Measurements from ENCODE around the gene UBR3.
"Not testable (repeated sequence)": the region's sequence is repeated elsewhere in the genome, so short reads cannot be mapped to it uniquely, and the experiment has no call there.

Gene UBR3, protein sequence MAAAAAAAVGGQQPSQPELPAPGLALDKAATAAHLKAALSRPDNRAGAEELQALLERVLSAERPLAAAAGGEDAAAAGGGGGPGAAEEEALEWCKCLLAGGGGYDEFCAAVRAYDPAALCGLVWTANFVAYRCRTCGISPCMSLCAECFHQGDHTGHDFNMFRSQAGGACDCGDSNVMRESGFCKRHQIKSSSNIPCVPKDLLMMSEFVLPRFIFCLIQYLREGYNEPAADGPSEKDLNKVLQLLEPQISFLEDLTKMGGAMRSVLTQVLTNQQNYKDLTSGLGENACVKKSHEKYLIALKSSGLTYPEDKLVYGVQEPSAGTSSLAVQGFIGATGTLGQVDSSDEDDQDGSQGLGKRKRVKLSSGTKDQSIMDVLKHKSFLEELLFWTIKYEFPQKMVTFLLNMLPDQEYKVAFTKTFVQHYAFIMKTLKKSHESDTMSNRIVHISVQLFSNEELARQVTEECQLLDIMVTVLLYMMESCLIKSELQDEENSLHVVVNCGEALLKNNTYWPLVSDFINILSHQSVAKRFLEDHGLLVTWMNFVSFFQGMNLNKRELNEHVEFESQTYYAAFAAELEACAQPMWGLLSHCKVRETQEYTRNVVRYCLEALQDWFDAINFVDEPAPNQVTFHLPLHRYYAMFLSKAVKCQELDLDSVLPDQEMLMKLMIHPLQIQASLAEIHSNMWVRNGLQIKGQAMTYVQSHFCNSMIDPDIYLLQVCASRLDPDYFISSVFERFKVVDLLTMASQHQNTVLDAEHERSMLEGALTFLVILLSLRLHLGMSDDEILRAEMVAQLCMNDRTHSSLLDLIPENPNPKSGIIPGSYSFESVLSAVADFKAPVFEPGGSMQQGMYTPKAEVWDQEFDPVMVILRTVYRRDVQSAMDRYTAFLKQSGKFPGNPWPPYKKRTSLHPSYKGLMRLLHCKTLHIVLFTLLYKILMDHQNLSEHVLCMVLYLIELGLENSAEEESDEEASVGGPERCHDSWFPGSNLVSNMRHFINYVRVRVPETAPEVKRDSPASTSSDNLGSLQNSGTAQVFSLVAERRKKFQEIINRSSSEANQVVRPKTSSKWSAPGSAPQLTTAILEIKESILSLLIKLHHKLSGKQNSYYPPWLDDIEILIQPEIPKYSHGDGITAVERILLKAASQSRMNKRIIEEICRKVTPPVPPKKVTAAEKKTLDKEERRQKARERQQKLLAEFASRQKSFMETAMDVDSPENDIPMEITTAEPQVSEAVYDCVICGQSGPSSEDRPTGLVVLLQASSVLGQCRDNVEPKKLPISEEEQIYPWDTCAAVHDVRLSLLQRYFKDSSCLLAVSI (N-terminal part only)

DNA sequence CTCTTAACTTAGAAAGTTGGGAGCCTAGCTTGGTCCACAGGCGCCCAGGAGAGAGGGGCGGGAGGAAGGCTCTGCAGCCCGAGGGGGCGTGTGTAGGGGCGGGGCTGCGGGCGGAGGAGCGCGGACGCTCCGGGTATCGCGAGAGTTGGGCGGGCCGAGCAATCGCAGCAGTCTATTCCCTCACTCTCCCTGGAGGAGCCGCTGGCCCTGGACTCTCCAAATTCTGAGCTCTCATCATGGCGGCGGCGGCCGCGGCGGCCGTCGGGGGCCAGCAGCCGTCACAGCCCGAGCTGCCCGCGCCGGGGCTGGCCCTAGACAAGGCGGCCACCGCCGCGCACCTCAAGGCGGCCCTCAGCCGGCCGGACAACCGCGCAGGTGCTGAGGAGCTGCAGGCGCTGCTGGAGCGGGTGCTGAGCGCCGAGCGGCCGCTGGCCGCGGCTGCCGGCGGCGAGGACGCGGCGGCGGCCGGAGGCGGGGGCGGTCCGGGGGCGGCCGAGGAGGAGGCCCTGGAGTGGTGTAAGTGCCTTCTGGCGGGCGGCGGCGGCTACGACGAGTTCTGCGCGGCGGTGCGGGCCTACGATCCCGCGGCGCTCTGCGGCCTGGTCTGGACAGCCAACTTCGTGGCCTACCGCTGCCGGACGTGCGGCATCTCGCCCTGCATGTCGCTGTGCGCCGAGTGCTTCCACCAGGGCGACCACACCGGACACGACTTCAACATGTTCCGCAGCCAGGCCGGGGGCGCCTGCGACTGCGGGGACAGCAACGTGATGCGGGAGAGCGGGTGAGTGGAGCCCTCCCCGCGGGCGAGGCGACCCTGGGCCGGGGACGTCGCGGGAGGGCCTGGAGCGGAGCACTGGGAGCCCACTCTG is at the start of gene UBR3:
TSS of gene UBR3 (plus strand) at position 183 of the 869 bp plus-strand sequence. CDS start at position 237, 54 bp downstream.
- DNase-seq = peak; percentile 63

- no peak for DNase-seq
Measured at GRCh38 chr2:169778446-169778845, 48.8 kb upstream of the UBR3 start.

- DNase-seq = no peak
Measured at GRCh38 chr2:169781249-169782013, 45.8 kb upstream of the UBR3 start.

DNA sequence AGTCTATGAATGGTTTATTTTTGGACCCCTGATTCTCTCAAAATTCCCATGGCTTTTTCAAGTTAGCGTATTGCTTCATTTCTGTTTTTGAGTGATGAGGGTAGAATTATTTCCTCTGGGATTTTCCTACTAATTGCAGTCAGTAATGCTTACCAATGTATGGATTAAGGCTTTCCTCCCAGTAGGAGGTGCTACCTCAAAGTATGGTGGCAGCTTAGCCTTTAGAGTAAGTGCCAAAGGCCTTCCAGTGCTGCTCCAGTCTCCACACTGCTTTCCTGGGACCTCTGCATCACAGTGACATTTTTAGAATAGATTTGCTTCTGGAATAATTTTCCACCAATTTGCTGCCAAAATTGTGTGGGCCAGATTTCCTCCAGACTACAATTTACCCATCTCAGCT is 44.7 kb upstream of the UBR3 start:
- DNase-seq = no peak

- no peak for DNase-seq
Measured at GRCh38 chr2:169790581-169790980, 36.7 kb upstream of the UBR3 start.

GRCh38 chr2:169795181-169795580 is 32.1 kb upstream of the UBR3 start:
- no peak for DNase-seq

- no peak for DNase-seq
Measured at GRCh38 chr2:169796441-169796840, 30.8 kb upstream of the UBR3 start.

GRCh38 chr2:169797601-169798000 is 29.7 kb upstream of the UBR3 start:
- no peak for DNase-seq

- DNase-seq = no peak
Measured at GRCh38 chr2:169798397-169798717, 28.9 kb upstream of the UBR3 start.

DNA sequence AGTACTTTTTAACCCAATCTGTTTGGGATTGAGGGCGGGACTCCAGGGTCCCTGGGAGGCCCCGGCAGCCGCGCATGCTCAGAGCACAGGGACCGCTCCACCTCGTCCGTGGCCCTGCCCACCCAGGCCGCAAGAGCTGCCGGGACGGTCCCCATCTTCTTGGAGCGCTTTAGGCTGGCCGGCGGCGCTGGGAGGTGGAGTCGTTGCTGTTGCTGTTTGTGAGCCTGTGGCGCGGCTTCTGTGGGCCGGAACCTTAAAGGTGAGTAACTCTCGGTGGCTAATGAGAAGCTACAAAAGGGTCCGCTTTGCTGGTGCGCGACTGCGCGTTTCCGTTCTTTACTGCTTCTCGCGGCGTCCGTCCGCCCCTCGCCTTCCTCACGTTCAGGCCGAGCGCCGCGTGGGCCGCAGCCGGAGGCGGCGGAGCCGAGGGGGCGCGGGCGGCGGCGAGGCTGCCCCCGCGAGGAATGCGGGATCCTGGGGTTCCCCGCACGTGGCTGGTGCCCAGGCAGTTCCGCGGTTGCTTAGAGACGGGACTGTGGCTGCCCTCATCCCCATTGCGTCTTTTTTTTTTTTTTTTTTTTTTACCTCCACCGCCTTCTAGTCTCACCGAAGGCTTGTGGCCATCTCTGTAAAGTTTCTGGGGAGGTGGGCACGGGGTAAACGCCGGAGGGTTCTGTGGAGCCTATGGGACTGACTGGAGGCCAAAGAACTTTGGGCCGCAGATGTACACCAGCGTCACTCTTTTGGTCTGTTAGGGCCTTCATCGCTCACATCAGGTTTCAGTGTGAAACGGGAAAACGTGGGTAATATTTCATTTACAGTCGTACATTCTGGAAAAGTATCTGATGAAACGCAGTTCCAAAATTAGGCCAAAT is 28.3 kb upstream of the UBR3 start, which contains the start of gene SSB:
TSS of gene SSB (plus strand) at position 154 of the 875 bp plus-strand sequence. CDS start 2,090 bp downstream, outside the sequence.
- DNase-seq = peak; percentile 72

DNA sequence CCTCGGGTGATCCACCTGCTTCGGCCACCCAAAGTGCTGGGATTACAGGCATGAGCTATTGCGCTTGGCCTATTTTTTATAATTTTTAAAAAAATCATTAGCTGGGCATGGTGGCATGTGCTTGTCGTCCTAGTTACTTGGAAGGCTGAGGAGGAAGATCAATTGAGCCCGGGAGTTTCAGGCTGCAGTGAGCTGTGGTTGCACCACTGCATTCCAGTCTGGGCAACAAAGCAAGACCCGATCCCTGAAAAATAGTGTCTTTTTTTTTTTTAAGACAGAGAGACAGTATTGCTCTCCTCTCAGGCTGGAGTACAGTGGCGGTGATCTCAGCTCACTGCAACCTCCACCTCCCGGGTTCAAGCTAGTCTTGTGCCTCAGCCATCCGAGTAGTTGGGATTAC is 23.8 kb upstream of the UBR3 start:
- DNase-seq = no peak

DNA sequence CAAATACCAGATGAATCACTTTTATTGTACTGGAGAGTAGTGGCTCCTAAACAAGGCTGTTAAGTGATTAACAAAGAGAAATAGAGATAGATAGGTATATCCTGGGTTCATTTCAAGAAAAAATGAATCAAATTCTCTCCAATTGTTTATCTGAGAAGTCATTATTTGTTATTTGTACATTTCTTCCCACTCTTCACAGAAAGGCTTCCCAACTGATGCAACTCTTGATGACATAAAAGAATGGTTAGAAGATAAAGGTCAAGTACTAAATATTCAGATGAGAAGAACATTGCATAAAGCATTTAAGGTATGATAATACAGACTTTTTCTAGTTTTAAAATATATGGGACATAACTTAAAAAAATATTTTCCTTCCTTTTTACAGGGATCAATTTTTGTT is 20.7 kb upstream of the UBR3 start:
- no peak for DNase-seq

DNA sequence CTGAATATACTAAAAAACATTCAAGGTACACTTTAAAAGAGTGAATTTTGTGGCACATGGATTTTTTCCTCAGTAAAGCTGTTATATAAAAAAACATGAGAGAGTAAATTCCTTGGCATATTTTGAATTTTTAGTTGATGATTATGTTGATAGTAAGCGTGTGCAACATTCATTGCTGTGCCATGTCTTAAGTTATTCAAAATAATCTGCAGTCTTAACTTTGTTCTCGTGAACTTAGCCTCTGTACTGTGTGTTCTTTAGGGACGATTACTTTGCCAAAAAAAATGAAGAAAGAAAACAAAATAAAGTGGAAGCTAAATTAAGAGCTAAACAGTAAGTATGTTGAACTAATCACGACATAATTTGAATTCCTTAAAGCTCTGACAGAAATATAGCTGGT is 19.0 kb upstream of the UBR3 start:
- no peak for DNase-seq

- no peak for DNase-seq
Measured at GRCh38 chr2:169815849-169816248, 11.4 kb upstream of the UBR3 start.

DNA sequence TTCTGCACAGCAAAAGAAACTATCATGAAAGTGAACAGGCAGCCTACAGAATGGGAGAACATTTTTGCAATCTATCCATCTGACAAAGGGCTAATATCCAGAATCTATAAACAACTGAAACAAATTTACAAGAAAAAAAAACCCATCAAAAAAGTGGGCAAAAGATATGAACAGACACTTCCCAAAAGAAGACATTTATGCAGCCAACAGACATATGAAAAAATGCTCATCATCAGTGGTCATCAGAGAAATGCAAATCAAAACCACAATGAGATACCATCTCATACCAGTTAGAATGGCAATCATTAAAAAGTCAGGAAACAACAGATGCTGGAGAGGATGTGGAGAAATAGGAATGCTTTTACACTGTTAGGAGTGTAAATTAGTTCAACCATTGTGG is 10.3 kb upstream of the UBR3 start:
- not testable (repeated sequence) for DNase-seq

GRCh38 chr2:169817369-169817768 is 9.9 kb upstream of the UBR3 start:
- not testable (repeated sequence) for DNase-seq

GRCh38 chr2:169818241-169818640 is 9.0 kb upstream of the UBR3 start:
- DNase-seq = no peak

- DNase-seq = no peak
Measured at GRCh38 chr2:169819106-169819505, 8.1 kb upstream of the UBR3 start.

DNA sequence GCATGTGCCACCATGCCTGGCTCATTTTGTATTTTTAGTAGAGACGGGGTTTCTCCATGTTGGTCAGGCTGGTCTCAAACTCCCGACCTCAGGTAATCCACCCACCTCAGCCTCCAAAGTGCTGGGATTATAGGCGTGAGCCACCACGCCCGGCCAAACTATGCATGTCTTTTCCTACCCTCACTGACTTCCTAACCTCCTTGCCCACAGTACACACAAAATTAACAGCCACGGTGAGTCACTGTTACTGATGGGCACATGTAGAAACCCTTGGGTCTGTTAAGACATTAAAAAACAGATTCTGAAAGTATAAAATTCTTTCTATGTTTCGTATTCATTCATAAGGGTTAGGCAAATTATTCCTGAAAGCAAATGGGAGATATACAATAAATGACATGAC is 7.2 kb upstream of the UBR3 start:
- DNase-seq = not testable (repeated sequence)

- no peak for DNase-seq
Measured at GRCh38 chr2:169822036-169822435, 5.2 kb upstream of the UBR3 start.

Data from NCI-H2081 treated with DMSO at 0.1 percent for 48 hours (cell line).